ENCODE data around the gene NPR2.

The NPR2 gene

DNA sequence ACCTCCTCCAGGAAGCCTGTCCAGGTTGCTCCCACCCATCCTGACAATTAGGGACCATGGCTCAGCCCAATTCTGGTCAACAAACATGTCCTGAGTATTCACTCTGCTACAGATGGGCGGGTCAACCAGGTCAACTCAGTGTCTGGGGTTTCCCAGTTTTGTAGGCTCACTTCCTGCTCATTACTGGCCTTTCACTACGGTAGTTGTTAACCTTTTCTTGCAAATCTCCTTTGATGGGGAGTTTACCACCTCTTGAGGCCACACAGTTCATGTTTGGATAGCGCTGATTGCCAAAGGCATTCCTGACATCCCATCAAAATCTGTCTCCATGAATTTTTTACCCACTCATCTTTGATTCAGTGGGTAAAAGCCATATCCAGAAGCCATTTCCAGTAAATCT lies 51.4 kb downstream of the NPR2 start:
- POLR2A ChIA-PET: interaction anchor here (0.5 kb wide), 2 partner anchors 9 to 12 kb away, joined by 3 to 4 read pairs; no protein-coding TSS in a partner anchor
- CTCF ChIA-PET: interaction anchor here (1.0 to 4.8 kb wide), 8 partner anchors 9 to 324 kb away, joined by 3 to 44 read pairs (median 6); no protein-coding TSS in a partner anchor
- DNase-seq (ENCODE audit: extremely low spot score): peak; percentile 79

DNA sequence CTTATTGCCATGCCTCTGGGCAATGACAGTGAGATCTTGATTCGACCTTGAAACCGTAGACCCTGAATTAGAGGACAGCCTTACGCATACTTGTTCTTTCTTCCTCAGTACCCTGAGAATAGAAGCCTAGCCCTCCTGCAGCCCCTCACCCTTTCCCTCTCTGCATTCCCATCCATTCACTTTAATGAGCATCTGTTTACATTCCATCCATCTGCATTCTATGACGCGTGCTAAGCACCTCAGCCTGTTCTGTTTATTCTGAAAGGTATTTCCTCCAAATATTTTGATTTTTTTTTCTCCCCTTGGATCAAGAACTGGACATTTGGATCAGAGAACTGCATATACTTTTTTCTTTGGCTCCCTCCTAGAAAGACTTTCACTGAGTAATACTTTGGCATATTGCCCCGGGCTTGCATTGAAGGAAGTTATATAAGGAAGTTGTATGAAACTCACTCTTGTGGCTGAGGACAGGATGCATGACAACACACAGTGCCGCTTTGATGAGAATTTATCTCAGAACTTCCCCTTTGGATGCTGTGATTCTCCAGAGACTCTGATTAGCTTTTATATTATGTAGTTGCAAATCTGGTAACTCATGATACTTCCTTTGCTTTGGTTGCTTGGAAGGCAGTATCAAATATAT lies 53.4 kb downstream of the NPR2 start:
- CTCF ChIA-PET: interaction anchor here (0.8 to 2.3 kb wide), 11 partner anchors 9 to 110 kb away, joined by 3 to 14 read pairs (median 3); partner anchors contain the start of genes HINT2 and OR13J1
- TF ChIP-seq, protein P1, sequence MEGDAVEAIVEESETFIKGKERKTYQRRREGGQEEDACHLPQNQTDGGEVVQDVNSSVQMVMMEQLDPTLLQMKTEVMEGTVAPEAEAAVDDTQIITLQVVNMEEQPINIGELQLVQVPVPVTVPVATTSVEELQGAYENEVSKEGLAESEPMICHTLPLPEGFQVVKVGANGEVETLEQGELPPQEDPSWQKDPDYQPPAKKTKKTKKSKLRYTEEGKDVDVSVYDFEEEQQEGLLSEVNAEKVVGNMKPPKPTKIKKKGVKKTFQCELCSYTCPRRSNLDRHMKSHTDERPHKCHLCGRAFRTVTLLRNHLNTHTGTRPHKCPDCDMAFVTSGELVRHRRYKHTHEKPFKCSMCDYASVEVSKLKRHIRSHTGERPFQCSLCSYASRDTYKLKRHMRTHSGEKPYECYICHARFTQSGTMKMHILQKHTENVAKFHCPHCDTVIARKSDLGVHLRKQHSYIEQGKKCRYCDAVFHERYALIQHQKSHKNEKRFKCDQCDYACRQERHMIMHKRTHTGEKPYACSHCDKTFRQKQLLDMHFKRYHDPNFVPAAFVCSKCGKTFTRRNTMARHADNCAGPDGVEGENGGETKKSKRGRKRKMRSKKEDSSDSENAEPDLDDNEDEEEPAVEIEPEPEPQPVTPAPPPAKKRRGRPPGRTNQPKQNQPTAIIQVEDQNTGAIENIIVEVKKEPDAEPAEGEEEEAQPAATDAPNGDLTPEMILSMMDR (IDR thresholded peaks at IDR 0.05; ENCODE audit: control extremely low read depth, extremely low read depth, low read depth, missing control alignments): no peak
- no peak for DNase-seq (ENCODE audit: extremely low spot score)
- POLR2A ChIA-PET: no interaction called here

More for the DNA sequence above, 51.4 kb downstream of the NPR2 start:
- TF ChIP-seq, protein P1 (IDR thresholded peaks at IDR 0.05; ENCODE audit: control extremely low read depth, extremely low read depth, low read depth, missing control alignments): no peak

DNA sequence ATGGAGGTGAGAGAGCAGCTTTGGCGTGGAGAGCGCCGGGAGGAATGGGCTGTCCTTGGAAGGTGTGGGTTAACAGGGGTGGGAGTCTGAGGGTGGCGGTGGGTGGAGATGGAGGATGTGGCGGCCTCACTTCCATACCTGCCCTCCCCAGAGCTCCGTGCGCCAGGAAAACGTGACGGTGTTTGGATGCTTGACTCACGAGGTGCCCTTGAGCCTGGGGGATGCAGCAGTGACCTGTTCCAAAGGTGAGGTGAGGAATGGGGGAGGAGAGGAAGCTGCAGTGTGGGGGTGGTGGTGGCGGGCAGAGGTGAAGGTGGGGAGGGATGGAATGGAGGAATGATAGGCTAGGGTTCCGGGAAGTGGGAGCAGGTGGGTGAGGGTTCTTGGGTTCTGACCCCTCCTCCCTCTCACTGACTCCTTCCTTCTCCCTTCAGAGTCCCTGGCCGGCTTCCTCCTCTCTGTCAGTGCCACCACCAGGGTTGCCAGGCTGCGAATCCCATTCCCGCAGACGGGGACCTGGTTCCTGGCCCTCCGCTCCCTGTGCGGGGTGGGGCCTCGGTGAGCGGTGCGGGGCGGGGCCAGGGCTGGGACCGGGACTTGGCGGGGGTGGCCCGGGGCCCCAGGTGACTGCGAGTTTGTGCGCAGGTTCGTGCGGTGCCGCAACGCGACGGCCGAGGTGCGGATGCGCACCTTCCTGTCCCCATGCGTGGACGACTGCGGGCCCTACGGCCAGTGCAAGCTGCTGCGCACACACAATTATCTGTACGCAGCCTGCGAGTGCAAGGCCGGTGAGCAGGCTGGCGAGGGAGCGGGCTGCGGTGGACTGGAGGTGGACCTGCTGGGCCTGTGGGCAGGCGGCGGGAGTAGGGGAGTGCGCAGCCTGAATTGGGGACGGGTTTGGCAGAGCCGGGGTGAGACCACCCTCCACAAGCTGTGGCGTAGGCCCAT lies 54.7 kb downstream of the NPR2 start:
- CTCF ChIA-PET: interaction anchor here (0.9 to 2.3 kb wide), 12 partner anchors 9 to 150 kb away, joined by 3 to 15 read pairs (median 4); no protein-coding TSS in a partner anchor
- POLR2A ChIA-PET: no interaction called here
- no peak for DNase-seq (ENCODE audit: extremely low spot score)
- TF ChIP-seq, protein P1 (IDR thresholded peaks at IDR 0.05; ENCODE audit: control extremely low read depth, extremely low read depth, low read depth, missing control alignments): no peak

DNA sequence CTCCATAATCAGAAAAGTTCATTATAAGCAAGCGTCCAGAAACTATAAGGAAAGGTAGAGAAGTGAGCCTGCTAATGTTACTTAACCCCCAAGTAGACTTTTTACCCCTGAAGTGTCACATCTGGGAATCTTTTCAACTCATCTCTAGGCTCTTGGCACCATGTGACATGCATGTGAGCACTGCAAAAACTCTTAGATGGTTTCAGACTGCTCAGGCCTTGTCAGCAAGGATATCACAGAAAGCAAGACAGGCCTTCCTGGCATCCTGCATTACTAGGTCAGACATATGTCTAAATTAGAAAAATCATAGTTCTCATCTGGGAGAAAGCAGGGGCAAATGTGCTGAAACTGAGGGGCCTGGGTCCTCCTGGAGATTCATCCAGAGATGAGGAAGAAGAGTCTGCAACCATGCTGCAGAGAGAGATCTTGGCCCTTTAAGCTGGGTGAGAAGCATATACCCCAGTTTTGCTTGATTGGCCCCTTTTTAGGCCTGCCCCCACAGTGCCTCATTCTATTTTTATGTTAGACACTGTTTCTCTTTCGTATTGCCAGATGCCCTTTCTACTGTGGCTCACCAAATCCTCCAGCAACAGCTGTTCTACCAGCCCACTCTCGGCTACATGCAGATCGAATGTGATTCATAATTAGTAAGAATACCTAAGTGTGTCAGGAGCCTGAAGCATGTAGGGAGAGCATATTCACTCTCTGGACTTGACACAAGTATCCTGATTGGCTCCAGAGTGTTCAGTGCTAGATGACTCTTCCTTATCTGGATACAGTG lies 56.6 kb downstream of the NPR2 start:
- ChIA-PET CTCF (interaction anchor here (1.0 to 2.1 kb wide), 7 partner anchors 8 to 58 kb away, joined by 3 to 15 read pairs (median 4); no protein-coding TSS in a partner anchor), POLR2A (no interaction called here)
- TF ChIP-seq, protein P1 (IDR thresholded peaks at IDR 0.05; ENCODE audit: control extremely low read depth, extremely low read depth, low read depth, missing control alignments): no peak
- DNase-seq (ENCODE audit: extremely low spot score): peak; percentile 77

DNA sequence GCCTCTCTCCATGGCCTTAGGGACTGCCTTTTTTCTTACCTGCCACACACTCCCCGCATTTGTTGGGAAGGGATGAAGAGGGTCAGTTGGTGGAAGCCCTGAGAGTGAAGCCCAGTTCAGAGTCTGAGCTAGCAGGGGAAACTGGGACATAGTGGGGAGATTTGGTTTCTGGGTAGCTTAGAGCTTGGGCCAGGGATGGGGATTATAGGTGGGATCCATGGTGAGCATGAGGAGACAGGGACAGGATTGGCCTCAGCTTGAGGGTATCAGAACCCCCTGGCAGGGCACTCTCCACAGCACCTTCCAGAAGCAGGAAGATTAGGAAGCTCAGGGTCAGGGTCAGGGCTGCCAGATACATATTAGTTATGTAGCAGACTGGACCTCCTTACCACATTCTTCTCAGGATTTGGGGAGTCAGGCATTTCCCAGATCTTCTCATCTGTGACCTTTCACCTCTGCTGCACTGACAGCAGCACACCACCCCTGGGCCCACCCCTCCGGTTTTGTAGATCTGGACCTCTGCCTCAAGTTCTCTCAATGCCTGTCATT lies 61.0 kb downstream of the NPR2 start:
- CTCF ChIA-PET: interaction anchor here (1.5 to 5.8 kb wide), 3 partner anchors 10 to 30 kb away, joined by 7 to 26 read pairs (median 9); no protein-coding TSS in a partner anchor
- DNase-seq (ENCODE audit: extremely low spot score): no peak
- POLR2A ChIA-PET: no interaction called here
- TF ChIP-seq, protein P1 (IDR thresholded peaks at IDR 0.05; ENCODE audit: control extremely low read depth, extremely low read depth, low read depth, missing control alignments): no peak
